GM12891 (cell line): ENCODE results near the gene RASEF.

Experiments used
- POLR2A ChIP-seq: IDR thresholded peaks from 2 replicates; pipeline ENCODE4 v1.6.1; 2011; ENCODE audit warnings: low read depth, low read length, control low read depth
- POLR2AphosphoS5 ChIP-seq: IDR thresholded peaks from 2 replicates; pipeline ENCODE4 v1.6.1; 2011; ENCODE audit warnings: low read depth, low read length, control low read depth
- POU2F2 ChIP-seq: IDR thresholded peaks from 2 replicates; pipeline ENCODE4 v1.6.1; 2011; ENCODE audit warnings: low read depth, mild to moderate bottlenecking, control low read depth, low read length, moderate library complexity
- SPI1 ChIP-seq: IDR thresholded peaks from 2 replicates; pipeline ENCODE4 v1.6.1; 2011; ENCODE audit warnings: low read depth, low read length, control low read depth
- TAF1 ChIP-seq: IDR thresholded peaks from 2 replicates; pipeline ENCODE4 v1.6.1; 2011; ENCODE audit warnings: low read depth, low read length, control low read depth

DNA sequence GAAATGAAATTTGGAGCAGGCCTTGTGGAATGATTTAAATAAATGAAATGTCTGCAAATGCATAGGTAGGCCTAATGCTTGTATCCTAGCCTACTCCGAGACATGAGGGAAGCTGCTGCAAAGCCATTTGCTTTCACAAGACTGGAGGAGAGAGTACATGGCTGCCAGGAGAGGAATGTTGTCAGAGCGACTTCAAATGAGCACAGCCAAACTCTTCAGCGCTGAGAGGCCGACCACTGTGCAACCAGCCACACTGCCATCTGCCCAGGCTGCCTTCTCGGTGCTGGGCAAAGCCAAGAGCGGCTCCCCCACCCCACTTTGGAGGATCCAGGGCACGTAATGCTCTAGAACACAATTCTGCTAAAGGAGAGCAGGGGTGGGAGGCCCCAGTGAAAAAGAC is 122.6 kb downstream of the RASEF start:
- TF ChIP-seq POLR2AphosphoS5 (no peak), POLR2A (no peak), TAF1 (no peak), POU2F2 (no peak), SPI1 (no peak)
